Adrenal gland (tissue), 12 donors: ENCODE data around the gene IL11RA. TPM values are rescaled to one million over a fixed set of nuclear protein-coding genes. Genes with fewer than 3 reads are reported as not detected.

Experiments used
- DNase-seq, 7 donors: peaks; one replicate each; pipeline ENCODE4 v3.0.0-alpha.2; 2019 to 2020
- H3K27ac ChIP-seq, 5 donors: fragments of 200-600 bp; sonication (generic) in 4 of 5; 1 replicate in 3 of 5; 2 replicates in 2 of 5; pipeline versions ENCODE4 v1.5.1 to v1.8.0; 2016 to 2020; ENCODE audit warnings: mild to moderate bottlenecking in 1 of 5
- H3K27me3 ChIP-seq: fragments of 200-600 bp; 2 replicates; pipeline ENCODE4 v1.8.0; 2021
- H3K36me3 ChIP-seq, 2 donors: fragments of 200-600 bp; replicated peaks in 1 of 2; 1 replicate in 1 of 2; 2 replicates in 1 of 2; pipeline versions ENCODE4 v1.5.1 to v1.8.0; 2018 to 2022
- H3K4me1 ChIP-seq, 2 donors: fragments of 200-600 bp; replicated peaks in 1 of 2; 1 replicate in 1 of 2; 2 replicates in 1 of 2; pipeline versions ENCODE4 v1.5.1 to v1.8.0; 2018 to 2021
- H3K4me3 ChIP-seq, 4 donors: fragments of 200-600 bp; sonication (generic) in 3 of 4; one replicate each; pipeline ENCODE4 v1.5.1; 2016 to 2018
- H3K9me3 ChIP-seq, 3 donors: fragments of 200-600 bp; sonication (generic) in 1 of 3; replicated peaks in 1 of 3; 1 replicate in 2 of 3; 2 replicates in 1 of 3; pipeline versions ENCODE4 v1.5.1 to v1.8.0; 2016 to 2021
- CTCF ChIP-seq, 6 experiments: fragments of 450-650 bp in 4 of 6; fragments of 200-600 bp in 2 of 6; sonication (generic) in 1 of 6; IDR thresholded peaks; 1 replicate in 5 of 6; 2 replicates in 1 of 6; pipeline versions ENCODE4 v1.5.1 to v1.8.0; 2016 to 2021; ENCODE audit warnings: antibody characterized with exemption in 6 of 6, mild to moderate bottlenecking in 2 of 6, moderate library complexity in 1 of 6
- POLR2A ChIP-seq, 2 donors: fragments of 450-650 bp; IDR thresholded peaks; one replicate each; pipeline ENCODE4 v1.6.1; 2017; ENCODE audit warnings: antibody characterized with exemption in 2 of 2, mild to moderate bottlenecking in 2 of 2, moderate library complexity in 1 of 2
- WGBS, 4 donors: extraction: QIAGEN DNeasy Blood & Tissue Kit in 2 of 4; methylation state at CpG; one replicate each; pipeline versions ENCODE4 v1.1.5 to v1.1.7; 2013 to 2017; 5-methylcytosine and 5-hydroxymethylcytosine counted together
- intact Hi-C, 2 donors: fragments of 100-400 bp; cut with DNase I; formaldehyde crosslinking; loops; one replicate each; pipeline versions ENCODE4 v1.14.1 to v1.15.0; 2022 to 2023
- polyA plus RNA-seq, 3 donors: library from polyadenylated mRNA; stranded (reverse); fragments of 200-250 nt in 2 of 3; fragments of 350-450 nt in 1 of 3; fragmentation: Illumina TruSeq in 1 of 3; extraction: RNeasy Lipid Tissue Mini Kit (QIAGEN cat#74804) in 1 of 3; gene quantifications; one replicate each; pipeline ENCODE4 v1.2.3, GENCODE V29; 2013 to 2014
- total RNA-seq, 9 donors: library from RNA; depleted of rRNA in 4 of 9; stranded (reverse); fragments of >200 nt in 4 of 9; fragments of 120-200 nt in 1 of 9; fragmentation: NEBNext Ultra II Directional in 1 of 9; extraction: Animal tissue kit (Norgen Biotek cat#: 25700) in 1 of 9; gene quantifications; one replicate each; pipeline versions ENCODE4 v1.1.0 to v1.2.4, GENCODE V29; 2013 to 2023
- donor health status: healthy with polysubstance abuse.
- donor health status: Bipolar disorder and iron deficiency.
- donor health status: DM: yes; HTN: yes; CAD: no.
- donor health status: DM: no; HTN: no; CAD: no.
- donor health status: DM: no; HTN: no; CAD: no.
- donor health status: DM: yes; HTN: yes; CAD: no.

The IL11RA gene
- total and polyA plus RNA-seq, 12 donors, result 5.2 to 53.7 (median 15.7) TPM

DNA sequence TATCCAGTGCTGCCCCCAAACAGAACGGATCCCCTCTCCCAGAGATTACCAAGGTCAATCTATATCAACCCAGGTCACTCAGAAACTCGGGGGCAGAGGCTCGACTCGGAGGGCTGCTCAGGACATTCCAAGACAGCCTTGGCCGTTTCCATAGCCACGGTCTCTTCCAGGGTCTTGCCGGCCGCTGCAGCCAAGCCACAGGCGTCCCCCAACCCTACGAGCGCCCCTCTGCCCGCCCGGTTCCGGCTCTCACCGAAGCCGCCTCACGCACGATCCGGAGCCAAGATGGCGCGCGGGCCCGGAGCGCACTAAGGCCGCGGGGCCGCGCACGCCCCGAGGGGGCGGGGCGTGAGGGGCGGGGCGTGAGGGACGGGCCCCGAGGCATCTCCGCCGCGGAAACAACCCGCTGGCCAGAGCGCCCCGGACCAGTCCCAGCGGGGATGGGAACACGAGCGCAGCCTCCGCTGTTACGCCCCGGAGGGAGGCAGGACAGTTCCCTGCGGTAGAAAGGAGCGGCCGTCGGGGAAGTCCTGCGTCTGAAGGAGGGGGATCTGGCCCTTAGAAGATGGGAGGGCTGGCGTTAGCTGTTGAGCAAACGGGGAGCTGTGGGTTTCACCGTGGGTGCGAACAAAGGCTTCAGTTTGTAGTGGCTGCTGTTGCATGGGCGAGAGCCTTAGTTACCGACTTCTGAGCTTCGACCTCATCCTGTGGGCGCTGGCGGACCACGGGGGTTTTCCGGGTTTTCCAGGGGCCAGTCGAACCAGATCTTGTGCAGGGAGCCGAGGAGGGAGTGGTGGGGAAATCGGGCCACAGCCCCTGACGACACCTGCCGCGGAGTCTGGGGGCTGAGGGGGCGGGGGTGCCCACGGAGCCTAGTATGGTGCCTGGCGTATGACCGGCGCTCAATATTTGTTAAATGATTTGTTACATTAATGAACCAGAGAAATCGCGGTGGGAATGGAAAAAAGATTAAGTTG lies 39.9 kb upstream of the IL11RA start, which contains the start of gene RPP25L:
RPP25L (minus strand) TSS at position 287 of the 977 bp plus-strand sequence. CDS start 801 bp downstream, outside the sequence.
- H3K4me1 ChIP-seq, result peaks cover 6 to 15% of the 10 kb centered on the region in 2 donors
- H3K27me3 ChIP-seq, result no peaks in the 10 kb centered on the region
- WGBS, 4 donors, result 0 to 1% (median 1%) methylated on average over 12 to 77 of the region's 77 CpGs
- TF ChIP-seq POLR2A (IDR thresholded peaks at IDR 0.05), result peak in 1 of 2 donors; percentile 80
- no peak for TF ChIP-seq CTCF (IDR thresholded peaks at IDR 0.05)
- peaks cover 0 to 33% of the 10 kb centered on the region in 2 donors for H3K36me3 ChIP-seq
- peak; percentile 84 to 93 (median 88) for DNase-seq
- H3K4me3 ChIP-seq, result peak within 1 kb of the TSS; percentile 35 to 85 (median 77)
- intact Hi-C loops, result no loop called here
- no peaks in the 10 kb centered on the region for H3K9me3 ChIP-seq
- H3K27ac ChIP-seq, result peak within 1 kb of the TSS in 4 of 5 donors; percentile 19 to 87 (median 69)

DNA sequence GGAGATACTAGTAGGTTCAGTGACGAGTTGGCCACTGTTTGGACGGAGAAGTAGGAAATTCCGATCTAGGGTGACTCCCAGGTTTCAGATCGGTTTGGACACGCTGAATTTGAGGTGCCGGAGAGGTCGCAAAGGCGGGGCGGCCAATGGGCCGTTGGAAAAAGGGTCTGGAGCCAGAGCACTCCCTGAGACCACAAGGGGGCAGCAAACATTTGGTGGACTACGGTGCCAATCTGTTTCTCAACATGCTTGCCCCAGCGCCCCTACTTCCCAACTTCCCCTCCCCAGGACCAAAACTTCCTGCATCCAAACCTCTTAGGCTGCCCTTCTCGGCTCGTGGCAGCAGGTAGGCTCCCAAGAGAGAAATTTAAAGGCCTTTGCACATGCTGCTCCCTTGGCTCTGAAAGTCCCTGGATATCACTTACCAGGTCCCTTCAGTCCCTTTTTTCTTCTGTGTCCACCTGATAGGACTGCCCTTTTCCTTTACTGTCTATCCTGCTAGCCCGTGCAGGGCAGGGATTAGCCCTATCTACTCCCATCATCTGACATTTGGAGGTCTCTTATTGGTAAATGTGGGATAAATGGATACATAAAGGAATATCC lies 39.1 kb upstream of the IL11RA start:
- intact Hi-C loops, result no loop called here
- peak overlapping the region in 3 of 5 donors; percentile 68 to 87 (median 70) for H3K27ac ChIP-seq
- H3K9me3 ChIP-seq, result no peaks in the 10 kb centered on the region
- peak overlapping the region in 2 of 4 donors; percentile 72 to 82 for H3K4me3 ChIP-seq
- peak; percentile 71 to 84 (median 78) for TF ChIP-seq CTCF (IDR thresholded peaks at IDR 0.05)
- TF ChIP-seq POLR2A (IDR thresholded peaks at IDR 0.05), result no peak
- DNase-seq, result peak; percentile 67 to 88 (median 81)
- WGBS, 4 donors, result 1 to 3% (median 2%) methylated on average over 13 to 15 of the region's 15 CpGs
- H3K4me1 ChIP-seq, result peaks cover 6 to 15% of the 10 kb centered on the region in 2 donors
- H3K27me3 ChIP-seq, result no peaks in the 10 kb centered on the region
- H3K36me3 ChIP-seq, result peaks cover 0 to 40% of the 10 kb centered on the region in 2 donors

- no peak for TF ChIP-seq CTCF (IDR thresholded peaks at IDR 0.05)
- Histone ChIP-seq H3K4me3 (no peak overlapping the region), H3K9me3 (no peaks in the 10 kb centered on the region), H3K36me3 (peaks cover 0 to 47% of the 10 kb centered on the region in 2 donors), H3K27ac (no peak overlapping the region), H3K4me1 (peaks cover 12 to 25% of the 10 kb centered on the region in 2 donors), H3K27me3 (no peaks in the 10 kb centered on the region)
- intact Hi-C loops, result no loop called here
- no peak for DNase-seq
- 93 to 100% (median 100%) methylated on average over 1 to 2 of the region's 2 CpGs for WGBS, 4 donors
Measured at GRCh38 chr9:34615132-34615531, 36.9 kb upstream of the IL11RA start.
